Measurements from ENCODE around the gene NANS. TPM values are rescaled to one million over a fixed set of nuclear protein-coding genes. Genes with fewer than 3 reads are reported as not detected.
A peak's percentile ranks its signal among the peaks of the same experiment; 100 is the strongest.
"Not testable (repeated sequence)": the region's sequence is repeated elsewhere in the genome, so short reads cannot be mapped to it uniquely, and the experiment has no call there.

The NANS gene
- total RNA-seq, 2 experiments from 2014 or later, result 45.9 to 47.7 TPM

GRCh38 chr9:98100456-98100855 is 43.9 kb downstream of the NANS start:
- peaks cover 77% of the 10 kb centered on the region for H3K4me1 Mint-ChIP-seq
- H3K27ac Mint-ChIP-seq, result peak overlapping the region; percentile 96
- POLR2A ChIA-PET, result no interaction called here
- ATAC-seq (no peak), DNase-seq (no peak)
- H3K4me3 Mint-ChIP-seq, result no peak overlapping the region
- peaks cover 42% of the 10 kb centered on the region for H3K36me3 Mint-ChIP-seq (ENCODE audit: low read depth)
- CTCF ChIA-PET, result interaction anchor here (0.7 to 1.4 kb wide), 6 partner anchors 10 to 196 kb away, joined by 3 to 4 read pairs (median 3); no protein-coding TSS in a partner anchor
- intact Hi-C loops (cut with DNase I, micrococcal nuclease), result loop anchor here (5.0 to 10.0 kb wide), 5 partner anchors 43 to 1004 kb away; partner anchors contain the start of genes ANKS6 (in 1 of the 2), NANS (in 1 of the 2), TGFBR1 (in 1 of the 2) and XPA (in 1 of the 2)
- no peaks in the 10 kb centered on the region for H3K27me3 Mint-ChIP-seq
- no peaks in the 10 kb centered on the region for H3K9me3 Mint-ChIP-seq (ENCODE audit: low read depth)

DNA sequence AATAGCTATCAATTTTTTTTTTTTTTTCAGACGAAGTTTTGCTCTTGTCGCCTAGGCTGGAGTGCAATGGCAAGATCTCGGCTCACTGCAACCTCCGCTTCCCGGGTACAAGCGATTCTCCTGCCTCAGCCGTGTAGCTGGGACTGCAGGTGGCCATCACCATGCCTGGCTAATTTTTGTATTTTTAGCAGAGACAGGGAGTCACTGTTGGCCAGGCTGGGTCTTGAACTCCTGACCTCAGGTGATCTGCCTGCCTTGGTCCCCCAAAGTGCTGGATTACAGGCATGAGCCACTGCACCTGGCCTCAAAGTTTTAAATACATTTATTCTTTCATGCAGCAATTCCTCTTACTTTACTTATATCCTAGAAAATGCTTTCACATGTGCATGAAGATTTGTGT is 44.9 kb downstream of the NANS start:
- Mint-ChIP-seq H3K27ac (peak overlapping the region; percentile 95), H3K4me3 (peak overlapping the region; percentile 49), H3K9me3 (ENCODE audit: low read depth) (no peaks in the 10 kb centered on the region), H3K4me1 (peaks cover 85% of the 10 kb centered on the region), H3K36me3 (ENCODE audit: low read depth) (peaks cover 45% of the 10 kb centered on the region), H3K27me3 (no peaks in the 10 kb centered on the region)
- ChIA-PET POLR2A (interaction anchor here (0.6 to 0.7 kb wide), 6 partner anchors 17 to 904 kb away, joined by 3 to 9 read pairs (median 4); partner anchors contain the start of gene TRIM14), CTCF (interaction anchor here (0.6 to 1.5 kb wide), 13 partner anchors 9 to 200 kb away, joined by 3 to 7 read pairs (median 3); no protein-coding TSS in a partner anchor)
- intact Hi-C loops (cut with DNase I, micrococcal nuclease), result loop anchor here (1.0 to 10.0 kb wide), 6 partner anchors 26 to 1003 kb away; partner anchors contain the start of genes ANKS6 (in 1 of the 2), NANS (in 1 of the 2), TGFBR1 (in 1 of the 2) and XPA (in 1 of the 2)
- DNase-seq, result no peak
- no peak for ATAC-seq

DNA sequence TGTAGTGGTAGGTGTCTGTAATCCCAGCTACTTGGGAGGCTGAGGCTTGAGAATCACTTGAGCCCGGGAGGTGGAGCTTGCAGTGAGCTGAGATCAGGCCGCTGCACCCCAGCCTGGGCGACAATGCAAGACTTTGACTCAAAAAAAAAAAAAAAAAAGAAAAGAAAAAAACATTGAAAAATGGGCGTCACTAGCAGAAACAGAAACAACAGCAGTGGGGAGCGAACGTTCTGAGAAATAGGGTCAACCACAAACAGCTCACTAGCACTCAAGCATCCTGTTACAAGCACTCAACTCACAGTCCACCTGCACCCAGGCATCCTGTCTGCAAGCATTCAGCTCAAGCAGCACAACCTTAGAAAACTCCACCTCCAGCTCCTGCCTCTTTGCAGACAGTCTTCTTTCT is 45.3 kb downstream of the NANS start:
- Mint-ChIP-seq H3K4me1 (peaks cover 84% of the 10 kb centered on the region), H3K27ac (peak overlapping the region; percentile 95), H3K9me3 (ENCODE audit: low read depth) (no peaks in the 10 kb centered on the region), H3K27me3 (no peaks in the 10 kb centered on the region), H3K36me3 (ENCODE audit: low read depth) (peaks cover 46% of the 10 kb centered on the region), H3K4me3 (peak overlapping the region; percentile 49)
- intact Hi-C loops (cut with DNase I, micrococcal nuclease), result loop anchor here (1.0 to 10.0 kb wide), 13 partner anchors 16 to 1003 kb away; partner anchors contain the start of genes NANS (in 2 of the 2), ANKS6 (in 1 of the 2), ANP32B (in 1 of the 2) and TBC1D2 (in 1 of the 2)
- DNase-seq (peak; percentile 86), ATAC-seq (peak; percentile 96)
- POLR2A ChIA-PET, result interaction anchor here (0.6 to 0.8 kb wide), 6 partner anchors 15 to 904 kb away, joined by 3 to 9 read pairs (median 4); partner anchors contain the start of gene TRIM14
- CTCF ChIA-PET, result interaction anchor here (0.6 to 1.5 kb wide), 14 partner anchors 9 to 201 kb away, joined by 3 to 7 read pairs (median 3); partner anchors contain the start of gene NANS

GRCh38 chr9:98104445-98104881 is 47.9 kb downstream of the NANS start:
- no peak for ATAC-seq
- ChIA-PET CTCF (interaction anchor here (1.7 kb wide), 1 partner anchor 14 kb away, joined by 10 read pairs; the partner anchor contains the start of gene TRIM14), POLR2A (interaction anchor here (0.6 to 1.4 kb wide), 2 partner anchors 14 to 56 kb away, joined by 3 to 5 read pairs; partner anchors contain the start of gene TRIM14)
- H3K9me3 Mint-ChIP-seq (ENCODE audit: low read depth), result no peaks in the 10 kb centered on the region
- H3K27ac Mint-ChIP-seq, result peak overlapping the region; percentile 92
- no peaks in the 10 kb centered on the region for H3K27me3 Mint-ChIP-seq
- intact Hi-C loops (cut with DNase I, micrococcal nuclease), result loop anchor here (5.0 to 10.0 kb wide), 5 partner anchors 47 to 1000 kb away; partner anchors contain the start of genes ANKS6 (in 1 of the 2), NANS (in 1 of the 2), TGFBR1 (in 1 of the 2) and XPA (in 1 of the 2)
- H3K4me3 Mint-ChIP-seq, result peak overlapping the region; percentile 8
- H3K36me3 Mint-ChIP-seq (ENCODE audit: low read depth), result peaks cover 54% of the 10 kb centered on the region
- H3K4me1 Mint-ChIP-seq, result peaks cover 91% of the 10 kb centered on the region
- DNase-seq, result no peak

GRCh38 chr9:98105006-98105405 is 48.5 kb downstream of the NANS start:
- H3K4me3 Mint-ChIP-seq, result no peak overlapping the region
- ChIA-PET CTCF (interaction anchor here (1.0 kb wide), 1 partner anchor 30 kb away, joined by 4 read pairs; no protein-coding TSS in a partner anchor), POLR2A (interaction anchor here (0.6 kb wide), 1 partner anchor 56 kb away, joined by 3 read pairs; no protein-coding TSS in a partner anchor)
- DNase-seq (no peak), ATAC-seq (no peak)
- peaks cover 91% of the 10 kb centered on the region for H3K4me1 Mint-ChIP-seq
- H3K27ac Mint-ChIP-seq, result peak overlapping the region; percentile 92
- intact Hi-C loops (cut with DNase I, micrococcal nuclease), result loop anchor here in 1 of 2 experiments (10.0 kb wide), 3 partner anchors 410 to 1000 kb away; partner anchors contain the start of genes ANKS6, TGFBR1 and XPA
- H3K27me3 Mint-ChIP-seq, result no peaks in the 10 kb centered on the region
- peaks cover 55% of the 10 kb centered on the region for H3K36me3 Mint-ChIP-seq (ENCODE audit: low read depth)
- H3K9me3 Mint-ChIP-seq (ENCODE audit: low read depth), result no peaks in the 10 kb centered on the region

DNA sequence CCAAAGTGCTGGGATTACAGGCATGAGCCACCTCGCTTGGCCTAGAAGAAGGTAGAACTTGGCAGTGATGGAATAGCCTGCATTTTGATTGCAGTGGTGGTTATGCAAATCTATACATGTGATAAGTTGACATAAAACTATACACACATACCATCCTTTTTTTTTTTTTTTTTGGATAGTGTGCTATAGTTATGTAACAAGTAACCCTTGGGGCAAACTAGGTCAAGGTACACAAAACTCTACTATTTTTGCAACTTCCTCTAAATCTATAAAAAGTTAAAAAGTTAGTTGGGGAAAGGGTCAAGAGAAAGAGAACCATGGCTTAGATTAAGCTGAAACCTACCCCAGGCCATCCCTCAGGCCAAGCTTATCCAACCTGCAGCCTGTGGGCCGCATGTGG is 51.4 kb downstream of the NANS start:
- Mint-ChIP-seq H3K27ac (peak overlapping the region; percentile 95), H3K4me3 (peak overlapping the region; percentile 63), H3K4me1 (peaks cover 79% of the 10 kb centered on the region), H3K36me3 (ENCODE audit: low read depth) (peaks cover 69% of the 10 kb centered on the region), H3K27me3 (no peaks in the 10 kb centered on the region), H3K9me3 (ENCODE audit: low read depth) (no peaks in the 10 kb centered on the region)
- ChIA-PET POLR2A (interaction anchor here (0.6 kb wide), 1 partner anchor 360 kb away, joined by 3 read pairs; no protein-coding TSS in a partner anchor), CTCF (interaction anchor here (0.7 to 1.9 kb wide), 5 partner anchors 10 to 366 kb away, joined by 3 to 9 read pairs (median 4); partner anchors contain the start of gene TRIM14)
- no peak for DNase-seq
- intact Hi-C loops (cut with DNase I, micrococcal nuclease), result loop anchor here in 1 of 2 experiments (1.0 to 10.0 kb wide), 4 partner anchors 10 to 997 kb away; partner anchors contain the start of genes ANKS6, TGFBR1 and XPA
- ATAC-seq, result no peak

GRCh38 chr9:98108531-98109031 is 52.0 kb downstream of the NANS start:
- Mint-ChIP-seq H3K27me3 (no peaks in the 10 kb centered on the region), H3K4me1 (peaks cover 80% of the 10 kb centered on the region), H3K27ac (peak overlapping the region; percentile 95), H3K4me3 (peak overlapping the region; percentile 63), H3K36me3 (ENCODE audit: low read depth) (peaks cover 69% of the 10 kb centered on the region), H3K9me3 (ENCODE audit: low read depth) (no peaks in the 10 kb centered on the region)
- peak; percentile 60 for DNase-seq
- CTCF ChIA-PET, result interaction anchor here (0.7 to 1.9 kb wide), 5 partner anchors 10 to 366 kb away, joined by 3 to 9 read pairs (median 4); partner anchors contain the start of gene TRIM14
- peak; percentile 88 for ATAC-seq
- POLR2A ChIA-PET, result interaction anchor here (0.5 to 0.6 kb wide), 2 partner anchors 12 to 359 kb away, joined by 3 read pairs; no protein-coding TSS in a partner anchor
- intact Hi-C loops (cut with DNase I, micrococcal nuclease), result loop anchor here in 1 of 2 experiments (1.0 to 10.0 kb wide), 4 partner anchors 10 to 996 kb away; partner anchors contain the start of genes ANKS6, TGFBR1 and XPA

DNA sequence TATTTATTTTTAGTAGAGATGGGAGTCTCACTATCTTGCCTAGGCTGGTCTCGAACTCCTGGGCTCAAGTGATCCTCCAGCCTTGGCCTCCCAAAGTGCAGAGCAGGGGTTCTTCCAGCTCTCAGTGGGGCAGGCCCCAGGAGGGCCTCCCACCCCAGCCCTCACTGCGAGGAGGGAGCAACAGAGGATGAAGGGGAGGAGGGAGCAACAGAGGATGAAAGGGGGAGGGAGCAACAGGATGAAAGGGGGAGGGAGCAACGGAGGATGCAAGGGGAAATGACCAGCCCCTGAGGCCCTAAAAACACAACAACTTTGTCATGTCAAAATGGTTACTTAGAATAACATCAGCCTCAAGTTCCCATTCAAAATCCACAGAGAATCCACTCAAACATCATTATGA is 52.5 kb downstream of the NANS start:
- ATAC-seq (no peak), DNase-seq (no peak)
- intact Hi-C loops (cut with DNase I, micrococcal nuclease), result loop anchor here in 1 of 2 experiments (10.0 kb wide), 3 partner anchors 414 to 996 kb away; partner anchors contain the start of genes ANKS6, TGFBR1 and XPA
- ChIA-PET CTCF (interaction anchor here (1.5 to 1.9 kb wide), 3 partner anchors 9 to 147 kb away, joined by 4 to 9 read pairs (median 5); partner anchors contain the start of gene TRIM14), POLR2A (no interaction called here)
- peak overlapping the region; percentile 95 for H3K27ac Mint-ChIP-seq
- no peaks in the 10 kb centered on the region for H3K9me3 Mint-ChIP-seq (ENCODE audit: low read depth)
- peak overlapping the region; percentile 63 for H3K4me3 Mint-ChIP-seq
- peaks cover 77% of the 10 kb centered on the region for H3K4me1 Mint-ChIP-seq
- no peaks in the 10 kb centered on the region for H3K27me3 Mint-ChIP-seq
- peaks cover 67% of the 10 kb centered on the region for H3K36me3 Mint-ChIP-seq (ENCODE audit: low read depth)

GRCh38 chr9:98117097-98117496 is 60.6 kb downstream of the NANS start:
- not testable (repeated sequence) for H3K9me3 Mint-ChIP-seq (ENCODE audit: low read depth); H3K27ac Mint-ChIP-seq; DNase-seq; ATAC-seq; H3K27me3 Mint-ChIP-seq
- peaks cover 53% of the 10 kb centered on the region for H3K4me1 Mint-ChIP-seq
- ChIA-PET CTCF (interaction anchor here (1.0 to 1.4 kb wide), 2 partner anchors 17 to 18 kb away, joined by 3 to 4 read pairs; no protein-coding TSS in a partner anchor), POLR2A (interaction anchor here (0.6 kb wide), 1 partner anchor 181 kb away, joined by 4 read pairs; no protein-coding TSS in a partner anchor)
- peak overlapping the region; percentile 75 for H3K4me3 Mint-ChIP-seq
- intact Hi-C loops (cut with DNase I, micrococcal nuclease), result loop anchor here in 1 of 2 experiments (5.0 kb wide), 1 partner anchor 145 kb away; no protein-coding TSS in a partner anchor
- peaks cover 18% of the 10 kb centered on the region for H3K36me3 Mint-ChIP-seq (ENCODE audit: low read depth)

DNA sequence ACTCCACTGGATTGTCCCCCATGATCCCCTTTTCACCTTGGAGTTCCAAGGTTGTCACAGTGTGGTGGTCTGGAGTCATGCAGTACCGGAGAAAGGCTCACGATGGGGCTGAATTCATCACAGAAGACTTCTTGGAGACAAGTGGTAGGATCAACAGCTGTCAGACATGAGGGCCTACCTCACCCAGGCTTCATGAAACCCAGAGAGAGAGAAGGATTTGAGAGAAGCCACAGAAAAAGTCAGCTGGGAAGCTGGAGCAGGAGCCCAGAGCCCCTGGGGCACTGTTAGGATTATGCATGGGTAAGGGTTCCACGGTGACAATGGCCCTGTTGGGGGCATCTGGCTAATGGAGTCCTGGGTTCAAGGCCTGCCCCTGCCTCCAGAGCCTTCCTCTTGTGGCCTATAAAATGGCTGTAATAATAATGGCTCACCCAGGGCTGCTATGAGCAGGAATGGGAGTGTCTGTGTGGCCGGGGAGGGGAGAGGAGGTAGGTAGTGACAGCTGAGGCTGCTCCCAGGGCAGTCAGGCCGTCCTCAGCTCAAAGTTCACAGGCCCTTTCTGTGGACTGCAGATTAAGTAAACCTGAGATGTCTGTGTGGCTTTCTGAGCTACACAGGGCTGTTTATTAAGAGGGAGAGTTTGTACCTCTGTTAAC is 61.6 kb downstream of the NANS start:
- Mint-ChIP-seq H3K4me3 (peak overlapping the region; percentile 75), H3K27ac (peak overlapping the region; percentile 91), H3K9me3 (ENCODE audit: low read depth) (no peaks in the 10 kb centered on the region), H3K27me3 (no peaks in the 10 kb centered on the region), H3K36me3 (ENCODE audit: low read depth) (peaks cover 14% of the 10 kb centered on the region), H3K4me1 (peaks cover 51% of the 10 kb centered on the region)
- CTCF ChIA-PET, result interaction anchor here (0.9 to 2.2 kb wide), 18 partner anchors 10 to 233 kb away, joined by 3 to 13 read pairs (median 4); partner anchors contain the start of gene TBC1D2
- POLR2A ChIA-PET, result interaction anchor here (1.2 to 1.9 kb wide), 4 partner anchors 14 to 138 kb away, joined by 4 to 5 read pairs (median 4); partner anchors contain the start of gene NANS
- DNase-seq, result peak; percentile 70
- peak; percentile 74 for ATAC-seq
- intact Hi-C loops (cut with DNase I, micrococcal nuclease), result loop anchor here (1.0 to 5.0 kb wide), 9 partner anchors 10 to 196 kb away; partner anchors contain the start of genes CORO2A (in 2 of the 2), TBC1D2 (in 1 of the 2) and TRMO (in 1 of the 2)
